ENCODE data around the gene METTL9.
"Not testable (repeated sequence)": the region's sequence is repeated elsewhere in the genome, so short reads cannot be mapped to it uniquely, and the experiment has no call there.

The METTL9 gene

DNA sequence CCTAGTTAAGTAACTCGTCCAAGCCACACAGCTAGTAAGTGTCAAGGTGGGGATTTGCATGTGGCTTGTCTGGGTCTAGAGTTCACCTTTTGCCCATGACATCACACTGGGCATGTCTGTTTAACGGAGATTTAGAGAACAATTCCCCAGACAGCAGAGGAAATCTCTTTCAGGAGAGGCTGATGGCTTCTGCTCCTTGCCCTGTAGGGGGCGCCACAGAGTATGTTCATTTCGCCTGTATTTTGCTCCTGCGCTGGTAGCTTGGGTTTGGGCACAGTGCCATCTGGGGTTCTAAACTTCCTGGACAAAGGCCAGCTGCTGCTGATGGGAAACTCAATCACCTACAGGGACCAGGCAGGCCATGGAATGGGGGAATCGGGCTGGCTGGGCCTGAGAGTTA is 84.8 kb downstream of the METTL9 start:
- DNase-seq, result peak; percentile 8 to 14 (median 11)
- no peaks in the 10 kb centered on the region for H3K36me3 Mint-ChIP-seq (ENCODE audit: insufficient read depth)
- H3K4me3 Mint-ChIP-seq, result no peak overlapping the region
- H3K4me1 Mint-ChIP-seq (ENCODE audit: low read depth in 2 of 2), result no peaks in the 10 kb centered on the region
- no peak for ATAC-seq (replicated peaks)
- H3K27ac Mint-ChIP-seq, result no peak overlapping the region
- no peaks in the 10 kb centered on the region for H3K9me3 Mint-ChIP-seq
- peaks cover 0 to 25% of the 10 kb centered on the region in 2 donors for H3K27me3 Mint-ChIP-seq

DNA sequence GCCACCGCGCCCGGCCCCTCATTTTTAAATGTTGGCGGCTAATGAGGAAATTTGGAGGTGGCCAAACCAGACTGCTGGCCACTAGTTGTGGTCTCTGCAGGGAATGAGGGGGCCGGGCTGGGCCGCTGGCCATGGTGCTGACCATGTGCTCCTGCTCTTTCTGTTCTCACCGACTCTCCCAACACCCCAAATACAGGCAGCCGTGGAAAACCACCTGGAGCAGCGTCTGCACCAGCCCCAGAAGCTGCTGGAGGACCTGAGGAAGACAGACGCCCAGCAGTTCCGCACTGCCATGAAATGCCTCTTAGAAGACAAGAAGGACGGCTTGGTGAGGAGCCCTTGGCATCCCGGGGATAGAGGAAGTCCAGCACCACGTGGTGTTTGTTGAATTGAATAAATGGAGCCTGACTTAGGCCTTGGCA is 85.7 kb downstream of the METTL9 start:
- no peaks in the 10 kb centered on the region for H3K36me3 Mint-ChIP-seq (ENCODE audit: insufficient read depth)
- no peak for ATAC-seq (replicated peaks)
- H3K4me1 Mint-ChIP-seq (ENCODE audit: low read depth in 2 of 2), result no peaks in the 10 kb centered on the region
- H3K4me3 Mint-ChIP-seq, result no peak overlapping the region
- no peaks in the 10 kb centered on the region for H3K9me3 Mint-ChIP-seq
- no peak overlapping the region for H3K27ac Mint-ChIP-seq
- H3K27me3 Mint-ChIP-seq, result peaks cover 0 to 23% of the 10 kb centered on the region in 2 donors
- DNase-seq, result no peak

DNA sequence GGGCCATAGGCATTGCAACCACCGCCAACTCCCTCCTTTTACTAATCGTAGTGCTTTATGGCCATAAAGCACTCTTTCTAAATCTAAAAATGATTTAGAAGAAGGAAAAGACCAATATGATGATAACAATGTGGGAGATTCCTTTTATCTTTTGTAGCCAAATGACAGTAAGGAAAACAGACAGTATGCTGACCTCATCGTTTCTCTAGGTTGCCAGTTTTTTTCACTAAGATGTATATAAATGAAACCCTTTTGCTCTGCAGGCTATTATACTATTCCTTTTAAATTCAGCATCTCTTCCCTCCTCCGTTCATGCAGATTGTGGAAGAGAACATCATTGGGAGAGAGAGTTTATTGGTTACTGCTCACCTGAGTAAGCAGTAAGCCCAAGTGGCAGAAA is 89.7 kb downstream of the METTL9 start:
- peaks cover 7 to 15% of the 10 kb centered on the region in 2 donors for H3K27me3 Mint-ChIP-seq
- ATAC-seq (replicated peaks), result no peak
- H3K27ac Mint-ChIP-seq, result no peak overlapping the region
- no peaks in the 10 kb centered on the region for H3K36me3 Mint-ChIP-seq (ENCODE audit: insufficient read depth)
- no peak overlapping the region for H3K4me3 Mint-ChIP-seq
- H3K4me1 Mint-ChIP-seq (ENCODE audit: low read depth in 2 of 2), result no peaks in the 10 kb centered on the region
- no peak for DNase-seq
- H3K9me3 Mint-ChIP-seq, result no peaks in the 10 kb centered on the region

DNA sequence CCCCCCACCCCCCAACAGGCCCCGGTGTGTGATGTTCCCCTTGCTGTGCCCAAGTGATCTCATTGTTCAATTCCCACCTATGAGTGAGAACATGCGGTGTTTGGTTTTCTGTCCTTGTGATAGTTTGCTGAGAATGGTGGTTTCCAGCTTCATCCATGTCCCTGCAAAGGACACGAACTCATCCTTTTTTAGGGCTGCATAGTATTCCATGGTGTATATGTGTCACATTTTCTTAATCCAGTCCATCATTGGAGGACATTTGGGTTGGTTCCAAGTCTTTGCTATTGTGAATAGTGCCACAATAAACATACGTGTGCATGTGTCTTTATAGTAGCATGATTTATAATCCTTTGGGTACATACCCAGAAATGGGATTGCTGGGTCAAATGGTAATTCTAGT is 91.6 kb downstream of the METTL9 start:
- H3K4me3 Mint-ChIP-seq; H3K9me3 Mint-ChIP-seq; H3K36me3 Mint-ChIP-seq (ENCODE audit: insufficient read depth); ATAC-seq (replicated peaks); H3K27ac Mint-ChIP-seq; DNase-seq; H3K4me1 Mint-ChIP-seq (ENCODE audit: low read depth in 2 of 2): not testable (repeated sequence)
- peaks cover 7 to 15% of the 10 kb centered on the region in 2 donors for H3K27me3 Mint-ChIP-seq

DNA sequence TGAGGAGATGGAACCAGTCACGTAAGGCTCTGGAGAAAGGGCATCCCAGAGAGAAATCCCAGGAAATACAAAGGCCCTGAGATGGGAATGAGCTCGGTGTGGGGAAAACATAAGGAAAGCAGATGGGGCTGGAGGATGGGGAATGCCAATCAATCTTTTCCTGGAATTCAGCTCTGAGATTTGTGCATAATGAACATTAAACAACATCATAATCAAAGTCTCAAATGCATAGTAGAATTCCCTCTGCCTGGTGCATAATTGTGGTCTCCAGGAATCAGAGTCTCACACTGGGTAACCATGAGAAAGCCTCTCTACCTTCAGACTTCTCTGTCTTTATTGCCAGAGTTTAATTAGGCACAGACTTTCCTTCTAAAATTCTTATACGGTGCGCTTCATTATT is 95.2 kb downstream of the METTL9 start:
- ATAC-seq (replicated peaks) (no peak), DNase-seq (no peak)
- Mint-ChIP-seq H3K9me3 (no peaks in the 10 kb centered on the region), H3K36me3 (ENCODE audit: insufficient read depth) (no peaks in the 10 kb centered on the region), H3K27ac (no peak overlapping the region), H3K4me1 (ENCODE audit: low read depth in 2 of 2) (no peaks in the 10 kb centered on the region), H3K4me3 (no peak overlapping the region), H3K27me3 (peaks cover 7 to 9% of the 10 kb centered on the region in 2 donors)

DNA sequence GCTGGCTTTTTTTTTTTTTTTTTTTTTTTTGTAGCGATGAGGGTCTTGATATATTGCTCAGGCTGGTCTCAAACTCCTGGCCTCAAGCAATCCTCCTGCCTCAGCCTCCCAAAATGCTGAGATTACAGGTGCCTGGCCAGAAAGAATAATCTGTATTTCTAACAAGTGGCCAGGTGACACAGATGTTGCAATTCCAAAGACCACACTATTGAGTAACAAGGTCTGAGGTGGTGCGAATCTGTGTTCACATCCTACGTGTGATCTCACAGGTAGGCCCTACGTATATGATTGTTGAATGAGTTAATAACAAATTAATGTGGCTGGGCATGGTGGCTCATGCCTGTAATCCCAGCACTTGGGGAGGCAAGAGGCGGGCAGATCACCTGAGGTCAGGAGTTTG is 97.7 kb downstream of the METTL9 start:
- Mint-ChIP-seq H3K27ac (no peak overlapping the region), H3K27me3 (peaks cover 5% of the 10 kb centered on the region in 2 donors), H3K36me3 (ENCODE audit: insufficient read depth) (no peaks in the 10 kb centered on the region), H3K4me1 (ENCODE audit: low read depth in 2 of 2) (no peaks in the 10 kb centered on the region), H3K4me3 (no peak overlapping the region), H3K9me3 (no peaks in the 10 kb centered on the region)
- no peak for DNase-seq
- no peak for ATAC-seq (replicated peaks)

DNA sequence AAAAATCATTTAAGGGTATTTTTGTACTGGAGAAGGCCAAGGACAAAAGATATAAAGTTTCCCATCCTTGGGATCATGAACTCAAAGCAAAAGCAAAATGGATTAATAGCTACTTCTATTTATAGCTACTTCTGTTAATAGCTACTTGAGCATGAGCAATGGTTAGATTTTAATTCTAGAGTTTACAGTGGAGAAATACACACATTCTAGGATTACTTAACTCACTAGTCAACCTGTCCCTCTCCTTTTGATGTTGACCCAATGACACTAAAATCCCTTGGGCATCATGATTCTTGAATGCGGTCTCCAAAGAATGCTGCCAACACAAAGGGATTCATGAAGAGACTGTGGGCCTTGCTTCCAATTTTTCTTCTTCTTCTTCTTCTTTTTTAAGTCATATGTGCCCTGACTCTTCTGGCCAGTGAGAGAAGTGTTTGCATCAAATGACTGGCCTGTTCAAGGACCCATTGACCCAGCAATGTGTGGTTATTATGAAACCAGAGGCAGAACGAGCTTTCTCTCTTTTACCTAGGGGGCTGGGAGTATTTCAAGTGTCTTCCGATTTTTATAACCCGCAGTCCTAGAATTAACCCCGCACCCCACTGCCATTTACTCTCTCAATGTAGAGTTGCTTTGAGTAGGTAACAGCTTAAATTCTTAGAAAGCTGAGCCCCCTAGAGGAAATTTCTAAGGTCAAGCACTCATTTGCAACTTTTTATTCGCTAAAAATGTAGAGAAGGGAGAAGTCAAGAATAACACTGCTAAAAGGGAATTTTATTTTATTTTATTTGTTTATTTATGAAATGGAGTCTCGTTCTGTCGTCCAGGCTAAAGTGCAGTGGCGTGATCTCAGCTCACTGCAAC is 99.0 kb downstream of the METTL9 start:
- H3K36me3 Mint-ChIP-seq (ENCODE audit: insufficient read depth), result no peaks in the 10 kb centered on the region
- ATAC-seq (replicated peaks) (no peak), DNase-seq (no peak)
- H3K9me3 Mint-ChIP-seq, result no peaks in the 10 kb centered on the region
- no peaks in the 10 kb centered on the region for H3K4me1 Mint-ChIP-seq (ENCODE audit: low read depth in 2 of 2)
- no peak overlapping the region for H3K27ac Mint-ChIP-seq
- no peak overlapping the region for H3K4me3 Mint-ChIP-seq
- no peaks in the 10 kb centered on the region for H3K27me3 Mint-ChIP-seq

DNA sequence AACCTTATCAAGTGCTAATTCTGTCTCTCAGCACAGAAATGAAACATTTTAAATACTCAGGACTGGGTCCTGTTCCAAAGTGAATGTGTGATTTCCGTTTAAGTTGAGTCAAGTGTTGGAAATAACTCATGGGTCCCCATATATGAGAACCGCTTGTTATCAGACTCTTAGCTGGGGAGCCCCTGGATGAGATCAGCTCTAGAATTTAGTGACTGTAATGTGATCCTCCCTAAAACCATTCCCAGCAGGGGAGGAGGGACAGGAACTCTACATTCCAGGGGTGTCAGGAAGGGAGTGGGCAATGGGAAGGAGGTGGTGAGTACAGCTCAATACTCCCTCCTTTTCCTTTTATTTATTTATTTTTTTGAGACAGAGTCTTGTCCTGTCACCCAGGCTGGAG is 101.9 kb downstream of the METTL9 start:
- H3K27me3 Mint-ChIP-seq, result no peaks in the 10 kb centered on the region
- H3K36me3 Mint-ChIP-seq (ENCODE audit: insufficient read depth), result no peaks in the 10 kb centered on the region
- ATAC-seq (replicated peaks) (no peak), DNase-seq (no peak)
- H3K4me3 Mint-ChIP-seq, result no peak overlapping the region
- H3K27ac Mint-ChIP-seq, result no peak overlapping the region
- no peaks in the 10 kb centered on the region for H3K9me3 Mint-ChIP-seq
- H3K4me1 Mint-ChIP-seq (ENCODE audit: low read depth in 2 of 2), result no peaks in the 10 kb centered on the region

DNA sequence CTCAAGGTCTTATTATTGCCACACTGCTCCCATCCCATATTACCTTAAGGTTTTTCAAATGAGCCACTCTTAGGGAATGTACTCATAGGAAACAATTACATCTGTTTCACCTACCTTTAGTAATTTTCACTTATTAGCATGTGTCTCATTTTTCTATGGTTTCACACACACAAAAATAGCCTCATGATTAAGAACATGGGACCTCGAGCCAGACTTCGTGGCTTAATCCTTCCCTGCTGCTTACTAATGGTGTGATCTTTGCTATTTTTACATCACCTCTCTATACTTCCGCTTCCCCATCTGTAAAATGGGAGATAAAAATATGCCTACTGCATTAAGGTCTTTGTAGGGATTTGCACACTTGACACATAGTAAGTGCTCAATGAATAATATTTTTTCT is 102.9 kb downstream of the METTL9 start:
- Mint-ChIP-seq H3K27ac (no peak overlapping the region), H3K9me3 (no peaks in the 10 kb centered on the region), H3K4me1 (ENCODE audit: low read depth in 2 of 2) (no peaks in the 10 kb centered on the region), H3K36me3 (ENCODE audit: insufficient read depth) (no peaks in the 10 kb centered on the region), H3K4me3 (no peak overlapping the region), H3K27me3 (no peaks in the 10 kb centered on the region)
- no peak for ATAC-seq (replicated peaks)
- DNase-seq, result no peak

DNA sequence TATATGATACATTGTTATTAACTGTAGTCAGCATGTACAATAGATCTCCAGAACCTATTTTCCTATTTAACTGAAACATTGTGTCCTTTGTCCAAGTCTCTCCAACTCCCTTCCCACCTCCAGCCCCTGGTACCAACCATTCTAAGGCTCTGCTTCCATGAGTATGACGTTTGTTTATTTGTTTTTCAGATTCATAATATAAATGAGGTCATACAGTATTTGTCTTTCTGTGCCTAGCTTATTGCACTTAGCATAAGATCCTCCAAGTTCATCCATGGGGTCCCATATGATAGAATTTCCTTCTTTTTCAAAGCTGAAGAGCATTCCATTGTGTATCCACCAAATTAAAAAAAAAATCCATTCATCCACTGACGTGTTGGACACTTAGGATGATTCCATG is 103.8 kb downstream of the METTL9 start:
- H3K27ac Mint-ChIP-seq, result peak overlapping the region in 1 of 2 donors; percentile 19
- peaks cover 0 to under 1% of the 10 kb centered on the region in 2 donors for H3K4me1 Mint-ChIP-seq (ENCODE audit: low read depth in 2 of 2)
- no peaks in the 10 kb centered on the region for H3K27me3 Mint-ChIP-seq
- DNase-seq (no peak), ATAC-seq (replicated peaks) (no peak)
- no peaks in the 10 kb centered on the region for H3K9me3 Mint-ChIP-seq
- H3K4me3 Mint-ChIP-seq, result no peak overlapping the region
- no peaks in the 10 kb centered on the region for H3K36me3 Mint-ChIP-seq (ENCODE audit: insufficient read depth)

DNA sequence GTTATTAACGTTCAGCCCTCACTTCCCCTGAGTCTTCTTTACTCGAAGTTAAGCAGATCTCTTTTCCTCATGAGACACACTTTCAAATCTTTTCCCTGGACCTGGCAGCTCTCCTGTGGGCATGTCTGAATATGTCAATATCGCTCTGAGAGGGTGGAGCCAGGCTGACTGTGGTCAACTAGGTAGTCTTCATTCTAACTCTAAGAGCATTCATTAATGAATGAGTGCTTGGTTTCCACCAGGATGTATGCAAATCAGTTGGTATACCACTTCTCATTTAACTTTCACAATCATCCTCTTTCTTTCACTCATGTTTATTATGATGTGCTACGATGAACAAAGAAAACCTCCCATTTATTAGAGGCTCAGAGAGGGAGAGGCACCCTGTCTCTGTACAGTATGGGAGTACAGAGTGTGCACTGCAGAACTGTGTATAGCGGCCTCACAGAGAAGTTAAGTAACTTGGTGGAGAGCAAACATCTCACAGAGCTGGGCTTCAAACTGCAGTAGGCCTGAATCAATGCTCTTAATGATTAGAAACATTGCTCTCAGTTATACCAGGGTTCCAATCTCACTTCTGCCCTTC is 104.3 kb downstream of the METTL9 start:
- no peak for DNase-seq
- Mint-ChIP-seq H3K36me3 (ENCODE audit: insufficient read depth) (no peaks in the 10 kb centered on the region), H3K27me3 (no peaks in the 10 kb centered on the region), H3K4me1 (ENCODE audit: low read depth in 2 of 2) (peaks cover 0 to 4% of the 10 kb centered on the region in 2 donors), H3K27ac (peak overlapping the region in 1 of 2 donors; percentile 19), H3K9me3 (no peaks in the 10 kb centered on the region), H3K4me3 (no peak overlapping the region)
- ATAC-seq (replicated peaks), result no peak

DNA sequence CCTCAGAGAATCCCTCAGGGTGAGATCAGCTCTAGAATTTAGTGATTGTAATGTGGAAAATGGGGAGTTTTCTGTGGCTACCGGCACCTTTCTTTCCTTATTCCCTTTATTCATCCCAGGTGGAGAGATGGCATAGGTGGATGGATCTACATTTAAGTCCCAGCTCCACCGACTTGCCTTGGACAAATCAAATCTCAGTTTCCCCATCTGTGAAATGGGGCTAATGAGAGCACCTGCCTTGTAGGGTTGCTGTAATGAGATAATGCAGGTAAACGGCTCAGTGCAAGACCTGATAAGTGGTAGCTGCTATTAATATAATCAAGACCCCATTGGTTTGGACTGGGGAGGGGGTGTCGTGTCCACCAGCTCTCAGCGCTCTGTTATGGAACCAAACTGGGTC is 104.9 kb downstream of the METTL9 start:
- ATAC-seq (replicated peaks) (no peak), DNase-seq (no peak)
- no peaks in the 10 kb centered on the region for H3K9me3 Mint-ChIP-seq
- no peaks in the 10 kb centered on the region for H3K27me3 Mint-ChIP-seq
- H3K27ac Mint-ChIP-seq, result no peak overlapping the region
- peaks cover 0 to 4% of the 10 kb centered on the region in 2 donors for H3K4me1 Mint-ChIP-seq (ENCODE audit: low read depth in 2 of 2)
- H3K4me3 Mint-ChIP-seq, result no peak overlapping the region
- no peaks in the 10 kb centered on the region for H3K36me3 Mint-ChIP-seq (ENCODE audit: insufficient read depth)

DNA sequence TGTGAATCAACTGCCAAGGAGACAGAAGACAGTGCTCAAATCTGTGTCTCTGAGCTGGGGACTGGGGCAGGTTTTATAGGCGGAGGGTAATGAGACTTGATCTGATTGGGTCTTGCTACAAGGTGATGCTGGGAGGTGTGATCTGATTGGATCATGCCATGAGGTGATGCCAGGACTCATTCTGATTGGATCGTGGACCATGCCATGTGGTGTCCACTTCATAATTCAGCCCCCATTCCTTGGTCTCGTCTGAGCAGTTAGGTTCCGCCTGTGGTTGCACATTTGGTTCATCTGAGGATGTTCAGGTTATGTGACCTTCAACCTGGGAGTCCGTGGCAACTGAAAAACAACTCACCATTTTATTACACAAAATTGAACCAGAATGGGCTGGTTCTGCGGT is 105.4 kb downstream of the METTL9 start:
- Mint-ChIP-seq H3K27me3 (no peaks in the 10 kb centered on the region), H3K9me3 (no peaks in the 10 kb centered on the region), H3K27ac (no peak overlapping the region), H3K4me3 (no peak overlapping the region), H3K36me3 (ENCODE audit: insufficient read depth) (no peaks in the 10 kb centered on the region), H3K4me1 (ENCODE audit: low read depth in 2 of 2) (peaks cover 0 to 4% of the 10 kb centered on the region in 2 donors)
- DNase-seq (no peak), ATAC-seq (replicated peaks) (no peak)

Data from effector memory CD8-positive, alpha-beta T cell (primary cell).